WTC11 (cell line): ENCODE results near the gene THEM5. TPM values are rescaled to one million over a fixed set of nuclear protein-coding genes. Genes with fewer than 3 reads are reported as not detected.

Source experiments
- ATAC-seq: fragments of 200-7000 bp; cut with Tn5 transposase; 2 replicates; pipeline ENCODE4 v1.10.0; 2021; ENCODE audit warnings: mild to moderate bottlenecking, moderate library complexity
- CTCF ChIA-PET: fragments of 300-600 bp; sonication (Branson Sonifier 250); formaldehyde crosslinking; loops from one replicate; lab custom pipeline; 2021; ENCODE audit warnings: antibody characterized with exemption; lab: Charles Lee
- POLR2A ChIA-PET: fragments of 350-600 bp; sonication (Branson Sonifier 250); formaldehyde crosslinking; loops from one replicate; lab custom pipeline; 2021; ENCODE audit warnings: antibody characterized with exemption; lab: Charles Lee
- DNase-seq: peaks from one replicate; pipeline ENCODE4 v3.0.0; 2021; ENCODE audit warnings: low spot score
- H3K27ac Mint-ChIP-seq: 2 replicates; pipeline ENCODE4 v1.8.0; 2021; ENCODE audit warnings: mixed read lengths
- H3K27me3 Mint-ChIP-seq: 2 replicates; pipeline ENCODE4 v1.8.0; 2021; ENCODE audit warnings: low read depth, mild to moderate bottlenecking, moderate library complexity, mixed read lengths
- H3K36me3 Mint-ChIP-seq: 2 replicates; pipeline ENCODE4 v1.8.0; 2021; ENCODE audit warnings: mixed read lengths
- H3K4me1 Mint-ChIP-seq: 2 replicates; pipeline ENCODE4 v1.8.0; 2022; ENCODE audit warnings: mixed read lengths
- H3K4me3 Mint-ChIP-seq: 2 replicates; pipeline ENCODE4 v1.8.0; 2021; ENCODE audit warnings: mild to moderate bottlenecking, moderate library complexity, mixed read lengths
- H3K9me3 Mint-ChIP-seq: 2 replicates; pipeline ENCODE4 v1.8.0; 2021; ENCODE audit warnings: mixed read lengths
- CREB1 ChIP-seq: sonication (generic); formaldehyde crosslinking; IDR thresholded peaks from 2 replicates; pipeline ENCODE4 v1.8.0; 2023; ENCODE audit warnings: mild to moderate bottlenecking, missing genetic modification reagents
- ESRRA ChIP-seq: sonication (generic); formaldehyde crosslinking; IDR thresholded peaks from 2 replicates; pipeline ENCODE4 v1.8.1; 2022; ENCODE audit warnings: mild to moderate bottlenecking, missing genetic modification reagents, borderline replicate concordance
- FOXP1 ChIP-seq: sonication (generic); formaldehyde crosslinking; IDR thresholded peaks from 2 replicates; pipeline ENCODE4 v1.8.0; 2022; ENCODE audit warnings: missing genetic modification reagents, mild to moderate bottlenecking, moderate library complexity, borderline replicate concordance
- JUN ChIP-seq: sonication (generic); formaldehyde crosslinking; IDR thresholded peaks from 2 replicates; pipeline ENCODE4 v1.8.0; 2023; ENCODE audit warnings: mild to moderate bottlenecking, missing genetic modification reagents
- NFE2L1 ChIP-seq: sonication (generic); formaldehyde crosslinking; IDR thresholded peaks from 2 replicates; pipeline ENCODE4 v1.8.1; 2023; ENCODE audit warnings: missing genetic modification reagents
- NR2C2 ChIP-seq: sonication (generic); formaldehyde crosslinking; IDR thresholded peaks from 2 replicates; pipeline ENCODE4 v1.8.0; 2022; ENCODE audit warnings: mild to moderate bottlenecking, missing genetic modification reagents
- OVOL2 ChIP-seq: fragments of 250-450 bp; sonication (Bioruptor Pico); IDR thresholded peaks from 2 replicates; pipeline ENCODE4 v1.9.0; 2021; ENCODE audit warnings: mild to moderate bottlenecking, borderline replicate concordance
- PRRX2 ChIP-seq: fragments of 250-450 bp; sonication (Bioruptor Pico); IDR thresholded peaks from 2 replicates; pipeline ENCODE4 v1.8.0; 2021; ENCODE audit warnings: mild to moderate bottlenecking
- RELA ChIP-seq: sonication (generic); formaldehyde crosslinking; IDR thresholded peaks from 2 replicates; pipeline ENCODE4 v1.8.1; 2022; ENCODE audit warnings: missing genetic modification reagents, mild to moderate bottlenecking, borderline replicate concordance
- SMAD3 ChIP-seq: sonication (generic); formaldehyde crosslinking; IDR thresholded peaks from 2 replicates; pipeline ENCODE4 v1.8.0; 2022; ENCODE audit warnings: missing genetic modification reagents, mild to moderate bottlenecking, borderline replicate concordance
- SP1 ChIP-seq: sonication (generic); formaldehyde crosslinking; conservative IDR thresholded peaks from 2 replicates; pipeline ENCODE4 v1.8.1; 2022; ENCODE audit warnings: missing genetic modification reagents
- TCF7 ChIP-seq: sonication (generic); formaldehyde crosslinking; IDR thresholded peaks from 2 replicates; pipeline ENCODE4 v1.8.0; 2022; ENCODE audit warnings: mild to moderate bottlenecking, low read depth, missing genetic modification reagents, moderate library complexity
- total RNA-seq: library from RNA; stranded (reverse); gene quantifications from 3 replicates; pipeline ENCODE4 v1.2.3, GENCODE V29; 2021
- TF ChIP-seq, protein P1 (sequence below): sonication (generic); formaldehyde crosslinking; IDR thresholded peaks from 2 replicates; pipeline ENCODE4 v1.8.1; 2022; ENCODE audit warnings: low read depth, missing genetic modification reagents, borderline replicate concordance
- TF ChIP-seq, protein P2 (sequence below): sonication (generic); formaldehyde crosslinking; conservative IDR thresholded peaks from 2 replicates; pipeline ENCODE4 v1.8.1; 2023; ENCODE audit warnings: mild to moderate bottlenecking, low read depth, missing genetic modification reagents, moderate library complexity
- TF ChIP-seq, protein P3 (sequence below): sonication (generic); formaldehyde crosslinking; IDR thresholded peaks from 2 replicates; pipeline ENCODE4 v1.8.1; 2023; ENCODE audit warnings: mild to moderate bottlenecking, missing genetic modification reagents, borderline replicate concordance
- TF ChIP-seq, protein P4 (sequence below): fragments of 250-450 bp; sonication (Bioruptor Pico); IDR thresholded peaks from 2 replicates; pipeline ENCODE4 v1.8.0; 2021; ENCODE audit warnings: mild to moderate bottlenecking
- TF ChIP-seq, protein P5 (sequence below): fragments of 250-450 bp; sonication (Bioruptor Pico); IDR thresholded peaks from 2 replicates; pipeline ENCODE4 v1.9.0; 2021; ENCODE audit warnings: mild to moderate bottlenecking
- TF ChIP-seq, protein P6 (sequence below): sonication (generic); formaldehyde crosslinking; IDR thresholded peaks from 2 replicates; pipeline ENCODE4 v1.8.1; 2022; ENCODE audit warnings: mild to moderate bottlenecking, missing genetic modification reagents, moderate library complexity, borderline replicate concordance

The THEM5 gene
- total RNA-seq, 1 experiment from 2014 or later, result not detected

DNA sequence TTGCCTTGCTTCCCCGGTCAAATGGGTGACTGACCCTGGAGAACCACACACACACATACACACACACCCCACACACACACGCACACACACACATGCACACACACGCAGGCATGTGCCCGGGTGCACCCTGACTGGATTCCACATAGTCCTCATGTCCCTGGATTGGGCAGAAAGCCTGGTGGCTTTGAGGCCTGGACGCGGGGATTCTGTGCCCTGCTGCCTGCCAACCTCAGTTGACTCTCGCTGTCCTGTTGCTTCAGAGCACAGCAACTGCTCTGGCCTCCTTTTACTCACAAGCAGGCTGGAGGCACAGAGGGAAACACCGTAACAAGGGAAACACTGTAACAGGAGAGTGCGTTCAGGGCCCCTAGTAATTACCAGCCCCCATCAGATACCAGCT is 28.3 kb downstream of the THEM5 start:
- no peaks in the 10 kb centered on the region for H3K9me3 Mint-ChIP-seq
- H3K4me1 Mint-ChIP-seq, result peaks cover 41% of the 10 kb centered on the region
- DNase-seq, result no peak

DNA sequence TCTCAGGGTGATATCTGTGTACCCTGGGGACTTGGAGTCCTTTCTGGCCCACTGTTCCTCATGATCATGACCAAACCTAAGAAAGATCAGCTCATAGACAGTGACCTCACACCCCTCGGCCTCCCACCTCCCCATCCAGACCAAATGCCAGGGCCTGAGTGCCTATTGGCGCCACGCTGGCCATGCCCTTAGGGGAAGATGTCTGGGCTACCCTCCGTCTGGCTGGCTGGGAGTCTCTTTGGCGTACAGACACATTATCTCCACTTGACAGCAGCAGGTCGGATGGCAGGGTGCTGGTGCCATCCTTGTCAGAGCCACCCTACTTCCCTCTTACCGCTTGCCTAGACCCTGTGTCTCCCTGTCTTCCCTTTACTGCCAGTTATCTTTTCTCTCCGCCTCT is 30.3 kb downstream of the THEM5 start:
- ChIA-PET CTCF (interaction anchor here (1.0 kb wide), 2 partner anchors 14 to 190 kb away, joined by 3 read pairs; no protein-coding TSS in a partner anchor), POLR2A (no interaction called here)
- Mint-ChIP-seq H3K4me3 (no peak overlapping the region), H3K9me3 (no peaks in the 10 kb centered on the region), H3K4me1 (peaks cover 24% of the 10 kb centered on the region), H3K27ac (no peak overlapping the region), H3K27me3 (peaks cover 6% of the 10 kb centered on the region; the same call in 1 of the 2 replicates)
- no peak for ATAC-seq
- DNase-seq, result no peak
- TF ChIP-seq, protein P1, sequence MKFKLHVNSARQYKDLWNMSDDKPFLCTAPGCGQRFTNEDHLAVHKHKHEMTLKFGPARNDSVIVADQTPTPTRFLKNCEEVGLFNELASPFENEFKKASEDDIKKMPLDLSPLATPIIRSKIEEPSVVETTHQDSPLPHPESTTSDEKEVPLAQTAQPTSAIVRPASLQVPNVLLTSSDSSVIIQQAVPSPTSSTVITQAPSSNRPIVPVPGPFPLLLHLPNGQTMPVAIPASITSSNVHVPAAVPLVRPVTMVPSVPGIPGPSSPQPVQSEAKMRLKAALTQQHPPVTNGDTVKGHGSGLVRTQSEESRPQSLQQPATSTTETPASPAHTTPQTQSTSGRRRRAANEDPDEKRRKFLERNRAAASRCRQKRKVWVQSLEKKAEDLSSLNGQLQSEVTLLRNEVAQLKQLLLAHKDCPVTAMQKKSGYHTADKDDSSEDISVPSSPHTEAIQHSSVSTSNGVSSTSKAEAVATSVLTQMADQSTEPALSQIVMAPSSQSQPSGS (CRISPR knock-in tag), result no peak
- no peak for TF ChIP-seq PRRX2 (CRISPR knock-in tag)
- no peak for TF ChIP-seq CREB1
- TF ChIP-seq, protein P2, sequence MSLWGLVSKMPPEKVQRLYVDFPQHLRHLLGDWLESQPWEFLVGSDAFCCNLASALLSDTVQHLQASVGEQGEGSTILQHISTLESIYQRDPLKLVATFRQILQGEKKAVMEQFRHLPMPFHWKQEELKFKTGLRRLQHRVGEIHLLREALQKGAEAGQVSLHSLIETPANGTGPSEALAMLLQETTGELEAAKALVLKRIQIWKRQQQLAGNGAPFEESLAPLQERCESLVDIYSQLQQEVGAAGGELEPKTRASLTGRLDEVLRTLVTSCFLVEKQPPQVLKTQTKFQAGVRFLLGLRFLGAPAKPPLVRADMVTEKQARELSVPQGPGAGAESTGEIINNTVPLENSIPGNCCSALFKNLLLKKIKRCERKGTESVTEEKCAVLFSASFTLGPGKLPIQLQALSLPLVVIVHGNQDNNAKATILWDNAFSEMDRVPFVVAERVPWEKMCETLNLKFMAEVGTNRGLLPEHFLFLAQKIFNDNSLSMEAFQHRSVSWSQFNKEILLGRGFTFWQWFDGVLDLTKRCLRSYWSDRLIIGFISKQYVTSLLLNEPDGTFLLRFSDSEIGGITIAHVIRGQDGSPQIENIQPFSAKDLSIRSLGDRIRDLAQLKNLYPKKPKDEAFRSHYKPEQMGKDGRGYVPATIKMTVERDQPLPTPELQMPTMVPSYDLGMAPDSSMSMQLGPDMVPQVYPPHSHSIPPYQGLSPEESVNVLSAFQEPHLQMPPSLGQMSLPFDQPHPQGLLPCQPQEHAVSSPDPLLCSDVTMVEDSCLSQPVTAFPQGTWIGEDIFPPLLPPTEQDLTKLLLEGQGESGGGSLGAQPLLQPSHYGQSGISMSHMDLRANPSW (CRISPR knock-in tag), result no peak
- TF ChIP-seq, all 79 proteins: peak for 0
- H3K36me3 Mint-ChIP-seq, result no peaks in the 10 kb centered on the region

More for the DNA sequence above, 28.3 kb downstream of the THEM5 start:
- no peaks in the 10 kb centered on the region for H3K36me3 Mint-ChIP-seq
- H3K27ac Mint-ChIP-seq, result no peak overlapping the region
- peaks cover 6% of the 10 kb centered on the region; the same call in 1 of the 2 replicates for H3K27me3 Mint-ChIP-seq
- TF ChIP-seq SMAD3, result no peak
- no peak for TF ChIP-seq TCF7
- TF ChIP-seq OVOL2, result no peak
- TF ChIP-seq ESRRA (CRISPR knock-in tag), result no peak
- no peak for TF ChIP-seq NFE2L1 (CRISPR knock-in tag)
- TF ChIP-seq FOXP1 (CRISPR knock-in tag), result no peak
- no peak for TF ChIP-seq SP1
- TF ChIP-seq RELA (CRISPR knock-in tag), result no peak
- TF ChIP-seq, protein P3, sequence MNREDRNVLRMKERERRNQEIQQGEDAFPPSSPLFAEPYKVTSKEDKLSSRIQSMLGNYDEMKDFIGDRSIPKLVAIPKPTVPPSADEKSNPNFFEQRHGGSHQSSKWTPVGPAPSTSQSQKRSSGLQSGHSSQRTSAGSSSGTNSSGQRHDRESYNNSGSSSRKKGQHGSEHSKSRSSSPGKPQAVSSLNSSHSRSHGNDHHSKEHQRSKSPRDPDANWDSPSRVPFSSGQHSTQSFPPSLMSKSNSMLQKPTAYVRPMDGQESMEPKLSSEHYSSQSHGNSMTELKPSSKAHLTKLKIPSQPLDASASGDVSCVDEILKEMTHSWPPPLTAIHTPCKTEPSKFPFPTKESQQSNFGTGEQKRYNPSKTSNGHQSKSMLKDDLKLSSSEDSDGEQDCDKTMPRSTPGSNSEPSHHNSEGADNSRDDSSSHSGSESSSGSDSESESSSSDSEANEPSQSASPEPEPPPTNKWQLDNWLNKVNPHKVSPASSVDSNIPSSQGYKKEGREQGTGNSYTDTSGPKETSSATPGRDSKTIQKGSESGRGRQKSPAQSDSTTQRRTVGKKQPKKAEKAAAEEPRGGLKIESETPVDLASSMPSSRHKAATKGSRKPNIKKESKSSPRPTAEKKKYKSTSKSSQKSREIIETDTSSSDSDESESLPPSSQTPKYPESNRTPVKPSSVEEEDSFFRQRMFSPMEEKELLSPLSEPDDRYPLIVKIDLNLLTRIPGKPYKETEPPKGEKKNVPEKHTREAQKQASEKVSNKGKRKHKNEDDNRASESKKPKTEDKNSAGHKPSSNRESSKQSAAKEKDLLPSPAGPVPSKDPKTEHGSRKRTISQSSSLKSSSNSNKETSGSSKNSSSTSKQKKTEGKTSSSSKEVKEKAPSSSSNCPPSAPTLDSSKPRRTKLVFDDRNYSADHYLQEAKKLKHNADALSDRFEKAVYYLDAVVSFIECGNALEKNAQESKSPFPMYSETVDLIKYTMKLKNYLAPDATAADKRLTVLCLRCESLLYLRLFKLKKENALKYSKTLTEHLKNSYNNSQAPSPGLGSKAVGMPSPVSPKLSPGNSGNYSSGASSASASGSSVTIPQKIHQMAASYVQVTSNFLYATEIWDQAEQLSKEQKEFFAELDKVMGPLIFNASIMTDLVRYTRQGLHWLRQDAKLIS (CRISPR knock-in tag), result no peak
- POLR2A ChIA-PET, result no interaction called here
- CTCF ChIA-PET, result interaction anchor here (1.3 to 2.6 kb wide), 5 partner anchors 11 to 108 kb away, joined by 4 to 15 read pairs (median 6); partner anchors contain the start of genes C2CD4D and CELF3
- H3K4me3 Mint-ChIP-seq, result no peak overlapping the region
- no peak for ATAC-seq

DNA sequence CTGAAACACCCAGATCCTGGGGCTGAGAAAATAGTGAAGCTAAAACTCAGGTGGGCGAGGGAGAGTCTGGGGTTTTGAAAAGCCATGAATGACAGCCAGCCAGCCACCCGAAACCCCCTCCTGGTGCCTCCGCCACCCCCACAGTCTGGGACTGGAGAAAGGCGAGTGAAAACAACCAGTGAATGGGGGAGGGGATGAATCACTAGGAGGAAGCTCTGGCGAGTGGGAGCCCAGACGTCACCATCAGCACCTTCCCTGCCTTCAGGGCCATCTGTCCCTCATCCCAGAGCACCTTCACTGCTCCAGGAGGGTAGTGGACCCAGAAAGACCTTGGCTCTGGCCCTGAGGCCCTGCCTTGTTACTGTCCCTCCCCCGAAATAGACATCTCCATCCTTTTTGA is 31.1 kb downstream of the THEM5 start:
- Mint-ChIP-seq H3K36me3 (no peaks in the 10 kb centered on the region), H3K4me1 (peaks cover 21% of the 10 kb centered on the region), H3K9me3 (no peaks in the 10 kb centered on the region), H3K27me3 (0 out of 2 replicates have a peak, but pooled peaks cover 2% of the 10 kb centered on the region), H3K4me3 (no peak overlapping the region), H3K27ac (no peak overlapping the region)
- CTCF ChIA-PET, result interaction anchor here (1.0 kb wide), 2 partner anchors 14 to 191 kb away, joined by 3 read pairs; no protein-coding TSS in a partner anchor
- POLR2A ChIA-PET, result no interaction called here
- no peak for DNase-seq
- no peak for ATAC-seq
- TF ChIP-seq JUN (CRISPR knock-in tag) (no peak), NR2C2 (CRISPR knock-in tag) (no peak)
- TF ChIP-seq, protein P2 (CRISPR knock-in tag), result no peak
- TF ChIP-seq, protein P4, sequence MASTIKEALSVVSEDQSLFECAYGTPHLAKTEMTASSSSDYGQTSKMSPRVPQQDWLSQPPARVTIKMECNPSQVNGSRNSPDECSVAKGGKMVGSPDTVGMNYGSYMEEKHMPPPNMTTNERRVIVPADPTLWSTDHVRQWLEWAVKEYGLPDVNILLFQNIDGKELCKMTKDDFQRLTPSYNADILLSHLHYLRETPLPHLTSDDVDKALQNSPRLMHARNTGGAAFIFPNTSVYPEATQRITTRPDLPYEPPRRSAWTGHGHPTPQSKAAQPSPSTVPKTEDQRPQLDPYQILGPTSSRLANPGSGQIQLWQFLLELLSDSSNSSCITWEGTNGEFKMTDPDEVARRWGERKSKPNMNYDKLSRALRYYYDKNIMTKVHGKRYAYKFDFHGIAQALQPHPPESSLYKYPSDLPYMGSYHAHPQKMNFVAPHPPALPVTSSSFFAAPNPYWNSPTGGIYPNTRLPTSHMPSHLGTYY, result no peak
- TF ChIP-seq, protein P5, sequence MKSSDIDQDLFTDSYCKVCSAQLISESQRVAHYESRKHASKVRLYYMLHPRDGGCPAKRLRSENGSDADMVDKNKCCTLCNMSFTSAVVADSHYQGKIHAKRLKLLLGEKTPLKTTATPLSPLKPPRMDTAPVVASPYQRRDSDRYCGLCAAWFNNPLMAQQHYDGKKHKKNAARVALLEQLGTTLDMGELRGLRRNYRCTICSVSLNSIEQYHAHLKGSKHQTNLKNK (CRISPR knock-in tag), result no peak
- TF ChIP-seq, protein P6, sequence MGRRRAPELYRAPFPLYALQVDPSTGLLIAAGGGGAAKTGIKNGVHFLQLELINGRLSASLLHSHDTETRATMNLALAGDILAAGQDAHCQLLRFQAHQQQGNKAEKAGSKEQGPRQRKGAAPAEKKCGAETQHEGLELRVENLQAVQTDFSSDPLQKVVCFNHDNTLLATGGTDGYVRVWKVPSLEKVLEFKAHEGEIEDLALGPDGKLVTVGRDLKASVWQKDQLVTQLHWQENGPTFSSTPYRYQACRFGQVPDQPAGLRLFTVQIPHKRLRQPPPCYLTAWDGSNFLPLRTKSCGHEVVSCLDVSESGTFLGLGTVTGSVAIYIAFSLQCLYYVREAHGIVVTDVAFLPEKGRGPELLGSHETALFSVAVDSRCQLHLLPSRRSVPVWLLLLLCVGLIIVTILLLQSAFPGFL (CRISPR knock-in tag), result no peak
